K562 (cell line): ENCODE data around the gene TRMT2A. TPM values are rescaled to one million over a fixed set of nuclear protein-coding genes. Genes with fewer than 3 reads are reported as not detected.

Source experiments
- ATAC-seq: fragments of 200-7000 bp; cut with Tn5 transposase; 3 replicates; pipeline ENCODE4 v1.9.1; 2020; ENCODE audit warnings: moderate library complexity
- BruUV-seq: library from RNA; stranded (reverse); fragments of 400-500 nt; replicated peaks from 2 replicates; lab custom pipeline; 2021; lab: Mats Ljungman, UMichigan
- CTCF ChIA-PET: fragments of 300-600 bp; formaldehyde crosslinking; extraction: SDS; loops from one replicate; lab custom pipeline; 2021; ENCODE audit warnings: low intra/inter-chr PET ratio; lab: Yijun Ruan, JAX
- POLR2A ChIA-PET: fragments of 300-600, 350-650 bp; sonication (Branson Sonifier 250); formaldehyde crosslinking; extraction: SDS; loops from one replicate; lab custom pipeline; 2021; ENCODE audit warnings: antibody characterized with exemption, inconsistent platforms; lab: Yijun Ruan, JAX
- DNase-seq, 4 experiments: peaks; one replicate each; pipeline versions ENCODE4 v3.0.0 to v3.0.0-alpha.2; 2011 to 2018; ENCODE audit warnings: low spot score in 3 of 4, mixed read lengths in 3 of 4; ENCODE audit errors: extremely low read depth in 1 of 4
- FAIRE-seq: peaks from 2 replicates; lab custom pipeline; 2011; peaks lifted over from hg19 to GRCh38; lab: Jason Lieb, UNC
- H2AFZ ChIP-seq: 2 replicates; pipeline ENCODE4 v1.6.0; 2011; ENCODE audit warnings: low read depth, low read length, control low read depth, inconsistent platforms
- H3K27ac ChIP-seq: fragments of 200-600 bp; 3 replicates; pipeline ENCODE4 v1.8.0; 2011; ENCODE audit warnings: low read depth, mild to moderate bottlenecking, control low read depth, inconsistent platforms, low read length, moderate library complexity, mixed read lengths; ENCODE audit errors: extremely low read depth
- H3K27me3 ChIP-seq, 2 experiments: fragments of 300-600 bp in 1 of 2; 2 replicates in 1 of 2; 3 replicates in 1 of 2; pipeline versions ENCODE4 v1.6.0 to v1.8.0; 2011; ENCODE audit warnings: inconsistent platforms in 2 of 2, low read length in 2 of 2, mild to moderate bottlenecking in 1 of 2, mixed read lengths in 1 of 2, moderate library complexity in 1 of 2; ENCODE audit not compliant: control insufficient read depth in 2 of 2, insufficient read depth in 2 of 2
- H3K36me3 ChIP-seq: fragments of 300-600 bp; 3 replicates; pipeline ENCODE4 v1.8.0; 2011; ENCODE audit warnings: mild to moderate bottlenecking, low read length, inconsistent platforms; ENCODE audit not compliant: control insufficient read depth, insufficient read depth
- H3K4me1 ChIP-seq, 2 experiments: fragments of 200-600 bp in 1 of 2; replicated peaks in 1 of 2; 2 replicates in 1 of 2; 3 replicates in 1 of 2; pipeline versions ENCODE4 v1.5.1 to v1.8.0; 2011; ENCODE audit warnings: inconsistent platforms in 2 of 2, low read length in 2 of 2, mild to moderate bottlenecking in 1 of 2, mixed read lengths in 1 of 2, moderate library complexity in 1 of 2; ENCODE audit not compliant: control insufficient read depth in 2 of 2, insufficient read depth in 2 of 2
- H3K4me2 ChIP-seq: 2 replicates; pipeline ENCODE4 v1.6.1; 2011; ENCODE audit warnings: low read length, control low read depth, inconsistent platforms, mixed read lengths; ENCODE audit not compliant: insufficient read depth
- H3K4me3 ChIP-seq: fragments of 200-600 bp; sonication (generic), shearing (Covaris generic); 2 replicates; pipeline ENCODE4 v1.5.1; 2016; ENCODE audit warnings: control low read depth, inconsistent platforms
- H3K79me2 ChIP-seq: fragments of 200-600 bp; 3 replicates; pipeline ENCODE4 v1.8.0; 2011; ENCODE audit warnings: low read length, inconsistent platforms; ENCODE audit not compliant: control insufficient read depth, insufficient read depth
- H3K9ac ChIP-seq, 2 experiments: 2 replicates each; pipeline versions ENCODE4 v1.6.0 to v1.6.1; 2011; ENCODE audit warnings: low read depth in 2 of 2, low read length in 2 of 2, control low read depth in 1 of 2, inconsistent platforms in 1 of 2, mild to moderate bottlenecking in 1 of 2, mixed read lengths in 1 of 2; ENCODE audit not compliant: insufficient read depth in 1 of 2
- H3K9me1 ChIP-seq: one replicate; pipeline ENCODE4 v1.6.0; 2011; ENCODE audit warnings: inconsistent platforms, mild to moderate bottlenecking, low read length, moderate library complexity; ENCODE audit not compliant: control insufficient read depth, insufficient read depth
- H3K9me3 ChIP-seq: replicated peaks from 2 replicates; pipeline ENCODE4 v1.5.1; 2011; ENCODE audit warnings: low read depth, low read length, inconsistent platforms; ENCODE audit not compliant: control insufficient read depth, insufficient read depth
- H4K20me1 ChIP-seq: replicated peaks from 2 replicates; pipeline ENCODE4 v1.6.1; 2011; ENCODE audit warnings: low read length, inconsistent platforms, mixed read lengths; ENCODE audit not compliant: control insufficient read depth, insufficient read depth
- ARNT ChIP-seq, 2 experiments: fragments of 450-650 bp; IDR thresholded peaks; 2 replicates each; pipeline ENCODE4 v1.6.1; 2016; ENCODE audit warnings: mild to moderate bottlenecking in 1 of 2
- DPF2 ChIP-seq: fragments of 450-650 bp; IDR thresholded peaks from 2 replicates; pipeline ENCODE4 v1.6.1; 2016
- IRF2 ChIP-seq: sonication (generic); formaldehyde crosslinking; IDR thresholded peaks from 2 replicates; pipeline ENCODE4 v1.8.1; 2022; ENCODE audit warnings: mild to moderate bottlenecking, missing genetic modification reagents
- KAT2B ChIP-seq: IDR thresholded peaks from one replicate; pipeline ENCODE4 v1.6.1; 2012; ENCODE audit warnings: low read depth, mild to moderate bottlenecking, control low read depth, inconsistent platforms, low read length, moderate library complexity
- KLF13 ChIP-seq: fragments of 450-650 bp; IDR thresholded peaks from 2 replicates; pipeline ENCODE4 v1.6.1; 2016; ENCODE audit warnings: missing genetic modification characterization, low read depth, mild to moderate bottlenecking, missing compliant biosample characterization, moderate library complexity, borderline replicate concordance
- RBFOX2 ChIP-seq: fragments of 200-400 bp; formaldehyde crosslinking; IDR thresholded peaks from 2 replicates; pipeline ENCODE4 v1.6.1; 2017; ENCODE audit warnings: low read depth, mild to moderate bottlenecking, low read length, moderate library complexity
- ZBTB7A ChIP-seq: IDR thresholded peaks from 2 replicates; pipeline ENCODE4 v1.6.1; 2011; ENCODE audit warnings: low read depth, mild to moderate bottlenecking, low read length, moderate library complexity, borderline replicate concordance; ENCODE audit not compliant: control insufficient read depth
- ZFPM2 ChIP-seq: fragments of 250-450 bp; sonication (Bioruptor Pico); IDR thresholded peaks from 2 replicates; pipeline ENCODE4 v1.5.1; 2022; ENCODE audit warnings: mild to moderate bottlenecking
- WGBS: fragments of 100-300 bp; shearing (Covaris generic); methylation state at CpG from one replicate; pipeline ENCODE4 v1.1.6; 2016; ENCODE audit warnings: low coverage, mixed read lengths; ENCODE audit not compliant: insufficient coverage; ENCODE audit errors: missing lambda C conversion rate; 5-methylcytosine and 5-hydroxymethylcytosine counted together
- in situ Hi-C: fragments of 300-500 bp; cut with MboI; formaldehyde crosslinking; loops from 4 replicates; pipeline ENCODE4 v1.15.0; 2018; ENCODE audit warnings: inconsistent platforms, mixed read lengths
- intact Hi-C: fragments of 100-400 bp; cut with micrococcal nuclease; formaldehyde crosslinking; loops from 2 replicates; pipeline ENCODE4 v1.14.2; 2022
- polyA plus RNA-seq, 8 experiments: library from polyadenylated mRNA; depleted of rRNA in 4 of 8; stranded (reverse) in 5 of 8; unstranded in 3 of 8; fragments of >200 nt; fragmentation: Nextera tagmentation in 2 of 8; fragmentation: Illumina TruSeq in 1 of 8; extraction: Ambion mirVana in 2 of 8; extraction: Trizol in 1 of 8; gene quantifications; 2 replicates each; pipeline versions ENCODE4 v1.2.1 to v1.2.3, GENCODE V29; 2011 to 2014; ENCODE audit warnings: inconsistent platforms in 1 of 8, missing spikeins in 1 of 8
- total RNA-seq, 7 experiments: library from RNA; depleted of rRNA in 6 of 7; stranded (reverse); fragments of >200 nt in 6 of 7; fragmentation: Illumina TruSeq in 2 of 7; extraction: Trizol in 2 of 7; gene quantifications; 2 replicates each; pipeline versions ENCODE4 v1.2.1 to v1.2.3, GENCODE V29; 2011 to 2021; ENCODE audit warnings: low replicate concordance in 1 of 7
- TF ChIP-seq, protein P1 (sequence below), 2 experiments: fragments of 450-650 bp in 1 of 2; sonication (generic) in 1 of 2; formaldehyde crosslinking in 1 of 2; IDR thresholded peaks; 2 replicates each; pipeline versions ENCODE4 v1.7.1 to v1.9.0; 2016 to 2022; ENCODE audit warnings: inconsistent platforms in 1 of 2, mild to moderate bottlenecking in 1 of 2, missing genetic modification reagents in 1 of 2
- TF ChIP-seq, protein P2 (sequence below): sonication (generic); IDR thresholded peaks from 2 replicates; pipeline ENCODE4 v1.6.1; 2016

TRMT2A gene
- total and polyA plus RNA-seq, 9 of the 15 experiments (the other 6 are each of a cell fraction or from before 2014, with no cell fraction given), result 1.6 to 265 (median 140) TPM

DNA sequence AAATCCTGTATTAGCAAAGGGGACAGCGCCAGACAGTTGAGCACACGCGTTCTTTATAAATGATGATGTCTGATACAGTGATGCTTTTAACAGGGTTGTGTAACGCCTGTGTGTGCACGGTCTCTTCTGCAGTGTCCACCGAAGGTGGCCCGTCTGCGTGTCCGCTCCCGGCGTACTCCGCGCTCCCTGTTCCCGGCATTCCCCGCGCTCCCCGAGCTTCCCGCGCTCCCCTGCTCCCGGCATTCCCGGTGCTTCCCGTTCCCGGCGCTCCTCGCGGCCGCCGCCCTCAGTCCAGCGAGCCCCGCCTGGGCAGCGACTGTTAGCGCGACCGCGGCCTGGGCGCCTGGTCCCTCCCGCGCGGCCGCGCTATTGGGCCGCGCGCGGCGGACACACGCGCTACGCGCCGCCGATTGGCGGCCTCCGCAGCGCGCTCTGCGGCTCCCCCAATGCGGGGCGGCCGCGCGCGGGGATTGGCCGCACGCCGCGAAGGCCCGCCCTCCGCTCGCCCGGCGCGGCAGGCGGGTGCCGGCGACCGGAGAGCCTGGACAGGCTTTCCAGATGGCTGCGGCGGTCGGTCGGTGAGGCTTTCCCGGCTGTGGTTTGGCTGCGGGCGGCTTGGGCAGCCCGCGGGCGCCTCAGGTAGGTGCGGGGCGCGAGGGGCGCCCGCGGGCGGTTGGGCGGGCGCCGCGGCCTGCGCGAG, 37.1 kb downstream of the TRMT2A start, which contains the start of gene DGCR8:
TSS of gene DGCR8 (plus strand) at position 497 of the 700 bp plus-strand sequence. CDS start 5,723 bp downstream, outside the sequence.
- peak; percentile 100 for DNase-seq
- CTCF ChIA-PET, result interaction anchor here (0.8 kb wide), 1 partner anchor 20 kb away, joined by 4 read pairs; no protein-coding TSS in a partner anchor
- peak within 1 kb of the TSS; percentile 94 for H2AFZ ChIP-seq
- TF ChIP-seq IRF2 (CRISPR knock-in tag), result no peak
- TF ChIP-seq ARNT (IDR thresholded peaks at IDR 0.05), result no peak
- TF ChIP-seq ZBTB7A, result no peak
- TF ChIP-seq KAT2B, result peak; percentile 87
- 0 out of 2 replicates have a peak, but pooled peaks have one; percentile 13 for TF ChIP-seq ZFPM2 (CRISPR knock-in tag)
- TF ChIP-seq, protein P1, sequence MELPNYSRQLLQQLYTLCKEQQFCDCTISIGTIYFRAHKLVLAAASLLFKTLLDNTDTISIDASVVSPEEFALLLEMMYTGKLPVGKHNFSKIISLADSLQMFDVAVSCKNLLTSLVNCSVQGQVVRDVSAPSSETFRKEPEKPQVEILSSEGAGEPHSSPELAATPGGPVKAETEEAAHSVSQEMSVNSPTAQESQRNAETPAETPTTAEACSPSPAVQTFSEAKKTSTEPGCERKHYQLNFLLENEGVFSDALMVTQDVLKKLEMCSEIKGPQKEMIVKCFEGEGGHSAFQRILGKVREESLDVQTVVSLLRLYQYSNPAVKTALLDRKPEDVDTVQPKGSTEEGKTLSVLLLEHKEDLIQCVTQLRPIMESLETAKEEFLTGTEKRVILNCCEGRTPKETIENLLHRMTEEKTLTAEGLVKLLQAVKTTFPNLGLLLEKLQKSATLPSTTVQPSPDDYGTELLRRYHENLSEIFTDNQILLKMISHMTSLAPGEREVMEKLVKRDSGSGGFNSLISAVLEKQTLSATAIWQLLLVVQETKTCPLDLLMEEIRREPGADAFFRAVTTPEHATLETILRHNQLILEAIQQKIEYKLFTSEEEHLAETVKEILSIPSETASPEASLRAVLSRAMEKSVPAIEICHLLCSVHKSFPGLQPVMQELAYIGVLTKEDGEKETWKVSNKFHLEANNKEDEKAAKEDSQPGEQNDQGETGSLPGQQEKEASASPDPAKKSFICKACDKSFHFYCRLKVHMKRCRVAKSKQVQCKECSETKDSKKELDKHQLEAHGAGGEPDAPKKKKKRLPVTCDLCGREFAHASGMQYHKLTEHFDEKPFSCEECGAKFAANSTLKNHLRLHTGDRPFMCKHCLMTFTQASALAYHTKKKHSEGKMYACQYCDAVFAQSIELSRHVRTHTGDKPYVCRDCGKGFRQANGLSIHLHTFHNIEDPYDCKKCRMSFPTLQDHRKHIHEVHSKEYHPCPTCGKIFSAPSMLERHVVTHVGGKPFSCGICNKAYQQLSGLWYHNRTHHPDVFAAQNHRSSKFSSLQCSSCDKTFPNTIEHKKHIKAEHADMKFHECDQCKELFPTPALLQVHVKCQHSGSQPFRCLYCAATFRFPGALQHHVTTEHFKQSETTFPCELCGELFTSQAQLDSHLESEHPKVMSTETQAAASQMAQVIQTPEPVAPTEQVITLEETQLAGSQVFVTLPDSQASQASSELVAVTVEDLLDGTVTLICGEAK (IDR thresholded peaks at IDR 0.05), result no peak
- TF ChIP-seq, protein P1 (CRISPR knock-in tag; IDR thresholded peaks at IDR 0.05), result no peak
- TF ChIP-seq DPF2, result no peak
- no peak for TF ChIP-seq RBFOX2
- peak; percentile 97 for TF ChIP-seq KLF13
- TF ChIP-seq, protein P2, sequence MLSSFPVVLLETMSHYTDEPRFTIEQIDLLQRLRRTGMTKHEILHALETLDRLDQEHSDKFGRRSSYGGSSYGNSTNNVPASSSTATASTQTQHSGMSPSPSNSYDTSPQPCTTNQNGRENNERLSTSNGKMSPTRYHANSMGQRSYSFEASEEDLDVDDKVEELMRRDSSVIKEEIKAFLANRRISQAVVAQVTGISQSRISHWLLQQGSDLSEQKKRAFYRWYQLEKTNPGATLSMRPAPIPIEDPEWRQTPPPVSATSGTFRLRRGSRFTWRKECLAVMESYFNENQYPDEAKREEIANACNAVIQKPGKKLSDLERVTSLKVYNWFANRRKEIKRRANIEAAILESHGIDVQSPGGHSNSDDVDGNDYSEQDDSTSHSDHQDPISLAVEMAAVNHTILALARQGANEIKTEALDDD, result no peak

More for the DNA sequence above, 37.1 kb downstream of the TRMT2A start, which contains the start of gene DGCR8:
- H3K9me1 ChIP-seq, result peaks cover 16% of the 10 kb centered on the region
- no peaks in the 10 kb centered on the region for H3K9me3 ChIP-seq
- peak; percentile 87 for ATAC-seq
- H3K27ac ChIP-seq, result peak within 1 kb of the TSS; percentile 78
- peak; percentile 81 for FAIRE-seq
- H4K20me1 ChIP-seq, result peaks cover 33% of the 10 kb centered on the region
- intact Hi-C loops (loop anchor here (1.0 to 2.0 kb wide), 3 partner anchors 21 to 55 kb away; partner anchors contain the start of gene TRMT2A), in situ Hi-C loops (no loop called here)
- peak within 1 kb of the TSS; percentile 95 for H3K4me2 ChIP-seq
- peaks cover 46 to 67% of the 10 kb centered on the region in 2 experiments for H3K4me1 ChIP-seq
- peak within 1 kb of the TSS; percentile 85 to 96 for H3K9ac ChIP-seq
- BruUV-seq, result no TSS peak
- POLR2A ChIA-PET, result interaction anchor here (0.7 to 10.4 kb wide), 13 partner anchors 11 to 314 kb away, joined by 3 to 145 read pairs (median 3); partner anchors contain the start of genes COMT, TANGO2, TRMT2A and TXNRD2
- WGBS, result under 1% methylated on average over 100 of the region's 100 CpGs
- peak within 1 kb of the TSS; percentile 67 for H3K4me3 ChIP-seq
- H3K79me2 ChIP-seq, result peaks cover 50% of the 10 kb centered on the region
- H3K27me3 ChIP-seq, result no peaks in the 10 kb centered on the region
- peaks cover 34% of the 10 kb centered on the region for H3K36me3 ChIP-seq
